ENCODE measurements around the gene PLA2G4E.

The PLA2G4E gene

GRCh38 chr15:41971895-41972252, 49.0 kb downstream of the PLA2G4E start:
- Histone ChIP-seq H2AFZ (ENCODE audit: low read length, unreplicated experiment) (peak overlapping the region; percentile 91), H3K27me3 (ENCODE audit: insufficient read depth, low read length) (no peaks in the 10 kb centered on the region), H3K36me3 (ENCODE audit: insufficient read depth, low read length) (no peaks in the 10 kb centered on the region), H3K79me2 (ENCODE audit: control insufficient read depth, insufficient read depth, low read length, unreplicated experiment) (peaks cover 52% of the 10 kb centered on the region), H3K4me3 (ENCODE audit: low read depth, low read length) (peak overlapping the region; percentile 91), H3K4me1 (ENCODE audit: control insufficient read depth, insufficient read depth, low read length, unreplicated experiment) (peaks cover 34% of the 10 kb centered on the region), H3K27ac (ENCODE audit: low read depth, low read length) (peak overlapping the region; percentile 56; the same call in 1 of the 2 replicates)

- Histone ChIP-seq H3K79me2 (ENCODE audit: control insufficient read depth, insufficient read depth, low read length, unreplicated experiment) (peaks cover 57% of the 10 kb centered on the region), H3K27me3 (ENCODE audit: insufficient read depth, low read length) (no peaks in the 10 kb centered on the region), H3K36me3 (ENCODE audit: insufficient read depth, low read length) (no peaks in the 10 kb centered on the region), H3K27ac (ENCODE audit: low read depth, low read length) (peak overlapping the region; percentile 56; the same call in 1 of the 2 replicates), H2AFZ (ENCODE audit: low read length, unreplicated experiment) (peak overlapping the region; percentile 91), H3K4me3 (ENCODE audit: low read depth, low read length) (peak overlapping the region; percentile 91), H3K4me1 (ENCODE audit: control insufficient read depth, insufficient read depth, low read length, unreplicated experiment) (peaks cover 34% of the 10 kb centered on the region)
Observed at GRCh38 chr15:41971089-41971894, 49.5 kb downstream of the PLA2G4E start.

GRCh38 chr15:41970456-41970855, 50.4 kb downstream of the PLA2G4E start:
- Histone ChIP-seq H2AFZ (ENCODE audit: low read length, unreplicated experiment) (no peak overlapping the region), H3K27ac (ENCODE audit: low read depth, low read length) (no peak overlapping the region), H3K36me3 (ENCODE audit: insufficient read depth, low read length) (no peaks in the 10 kb centered on the region), H3K79me2 (ENCODE audit: control insufficient read depth, insufficient read depth, low read length, unreplicated experiment) (peaks cover 61% of the 10 kb centered on the region), H3K4me3 (ENCODE audit: low read depth, low read length) (peak overlapping the region; percentile 91), H3K4me1 (ENCODE audit: control insufficient read depth, insufficient read depth, low read length, unreplicated experiment) (peaks cover 34% of the 10 kb centered on the region), H3K27me3 (ENCODE audit: insufficient read depth, low read length) (no peaks in the 10 kb centered on the region)

- H3K36me3 ChIP-seq (ENCODE audit: insufficient read depth, low read length) = no peaks in the 10 kb centered on the region
- no peaks in the 10 kb centered on the region for H3K27me3 ChIP-seq (ENCODE audit: insufficient read depth, low read length)
- H3K4me3 ChIP-seq (ENCODE audit: low read depth, low read length) = peak overlapping the region; percentile 91
- peaks cover 65% of the 10 kb centered on the region for H3K79me2 ChIP-seq (ENCODE audit: control insufficient read depth, insufficient read depth, low read length, unreplicated experiment)
- no peak overlapping the region for H3K27ac ChIP-seq (ENCODE audit: low read depth, low read length)
- H3K4me1 ChIP-seq (ENCODE audit: control insufficient read depth, insufficient read depth, low read length, unreplicated experiment) = peaks cover 34% of the 10 kb centered on the region
- H2AFZ ChIP-seq (ENCODE audit: low read length, unreplicated experiment) = no peak overlapping the region
Observed at GRCh38 chr15:41969851-41970431, 50.9 kb downstream of the PLA2G4E start.

GRCh38 chr15:41968701-41969100, 52.1 kb downstream of the PLA2G4E start:
- H3K4me1 ChIP-seq (ENCODE audit: control insufficient read depth, insufficient read depth, low read length, unreplicated experiment) = peaks cover 34% of the 10 kb centered on the region
- H3K36me3 ChIP-seq (ENCODE audit: insufficient read depth, low read length) = no peaks in the 10 kb centered on the region
- no peak overlapping the region for H2AFZ ChIP-seq (ENCODE audit: low read length, unreplicated experiment)
- H3K4me3 ChIP-seq (ENCODE audit: low read depth, low read length) = no peak overlapping the region
- H3K27me3 ChIP-seq (ENCODE audit: insufficient read depth, low read length) = no peaks in the 10 kb centered on the region
- H3K27ac ChIP-seq (ENCODE audit: low read depth, low read length) = peak overlapping the region; percentile 62; the same call in 1 of the 2 replicates
- peaks cover 68% of the 10 kb centered on the region for H3K79me2 ChIP-seq (ENCODE audit: control insufficient read depth, insufficient read depth, low read length, unreplicated experiment)

- Histone ChIP-seq H3K27me3 (ENCODE audit: insufficient read depth, low read length) (no peaks in the 10 kb centered on the region), H3K27ac (ENCODE audit: low read depth, low read length) (peak overlapping the region; percentile 62), H2AFZ (ENCODE audit: low read length, unreplicated experiment) (peak overlapping the region; percentile 37), H3K79me2 (ENCODE audit: control insufficient read depth, insufficient read depth, low read length, unreplicated experiment) (peaks cover 70% of the 10 kb centered on the region), H3K4me1 (ENCODE audit: control insufficient read depth, insufficient read depth, low read length, unreplicated experiment) (peaks cover 34% of the 10 kb centered on the region), H3K4me3 (ENCODE audit: low read depth, low read length) (0 out of 2 replicates have a peak overlapping the region, but pooled peaks have one; percentile 14), H3K36me3 (ENCODE audit: insufficient read depth, low read length) (no peaks in the 10 kb centered on the region)
Observed at GRCh38 chr15:41967506-41968206, 53.2 kb downstream of the PLA2G4E start.

GRCh38 chr15:41966920-41967465, 53.8 kb downstream of the PLA2G4E start:
- no peak overlapping the region for H2AFZ ChIP-seq (ENCODE audit: low read length, unreplicated experiment)
- H3K27me3 ChIP-seq (ENCODE audit: insufficient read depth, low read length) = no peaks in the 10 kb centered on the region
- H3K27ac ChIP-seq (ENCODE audit: low read depth, low read length) = no peak overlapping the region
- H3K4me3 ChIP-seq (ENCODE audit: low read depth, low read length) = no peak overlapping the region
- H3K79me2 ChIP-seq (ENCODE audit: control insufficient read depth, insufficient read depth, low read length, unreplicated experiment) = peaks cover 70% of the 10 kb centered on the region
- H3K36me3 ChIP-seq (ENCODE audit: insufficient read depth, low read length) = no peaks in the 10 kb centered on the region
- H3K4me1 ChIP-seq (ENCODE audit: control insufficient read depth, insufficient read depth, low read length, unreplicated experiment) = peaks cover 37% of the 10 kb centered on the region

GRCh38 chr15:41966414-41966812, 54.4 kb downstream of the PLA2G4E start:
- Histone ChIP-seq H2AFZ (ENCODE audit: low read length, unreplicated experiment) (no peak overlapping the region), H3K36me3 (ENCODE audit: insufficient read depth, low read length) (no peaks in the 10 kb centered on the region), H3K27ac (ENCODE audit: low read depth, low read length) (no peak overlapping the region), H3K4me1 (ENCODE audit: control insufficient read depth, insufficient read depth, low read length, unreplicated experiment) (peaks cover 43% of the 10 kb centered on the region), H3K27me3 (ENCODE audit: insufficient read depth, low read length) (no peaks in the 10 kb centered on the region), H3K79me2 (ENCODE audit: control insufficient read depth, insufficient read depth, low read length, unreplicated experiment) (peaks cover 66% of the 10 kb centered on the region), H3K4me3 (ENCODE audit: low read depth, low read length) (no peak overlapping the region)

- peaks cover 65% of the 10 kb centered on the region for H3K79me2 ChIP-seq (ENCODE audit: control insufficient read depth, insufficient read depth, low read length, unreplicated experiment)
- H3K36me3 ChIP-seq (ENCODE audit: insufficient read depth, low read length) = no peaks in the 10 kb centered on the region
- H3K4me1 ChIP-seq (ENCODE audit: control insufficient read depth, insufficient read depth, low read length, unreplicated experiment) = peaks cover 45% of the 10 kb centered on the region
- H3K27me3 ChIP-seq (ENCODE audit: insufficient read depth, low read length) = no peaks in the 10 kb centered on the region
- no peak overlapping the region for H3K27ac ChIP-seq (ENCODE audit: low read depth, low read length)
- H2AFZ ChIP-seq (ENCODE audit: low read length, unreplicated experiment) = no peak overlapping the region
- H3K4me3 ChIP-seq (ENCODE audit: low read depth, low read length) = no peak overlapping the region
Observed at GRCh38 chr15:41965441-41966413, 55.1 kb downstream of the PLA2G4E start.
